HepG2 (cell line): ENCODE measurements around the gene PGC. TPM values are rescaled to one million over a fixed set of nuclear protein-coding genes. Genes with fewer than 3 reads are reported as not detected.

Experiments used
- BORCS8-MEF2B ChIP-seq: sonication (generic); formaldehyde crosslinking; IDR thresholded peaks from 2 replicates; pipeline ENCODE4 v1.8.0; 2022; ENCODE audit warnings: mild to moderate bottlenecking, missing genetic modification reagents
- CHD4 ChIP-seq: fragments of 200-600 bp; sonication (generic); IDR thresholded peaks from 2 replicates; pipeline ENCODE4 v1.7.0; 2017; ENCODE audit warnings: mild to moderate bottlenecking, low read length, borderline replicate concordance
- FUBP1 ChIP-seq: sonication (generic); formaldehyde crosslinking; IDR thresholded peaks from 2 replicates; pipeline ENCODE4 v1.5.1; 2020; ENCODE audit warnings: missing genetic modification reagents, mild to moderate bottlenecking, borderline replicate concordance
- GATA4 ChIP-seq: sonication (generic); IDR thresholded peaks from 2 replicates; pipeline ENCODE4 v1.6.1; 2016; ENCODE audit warnings: antibody characterized with exemption, low read depth, borderline replicate concordance
- HHEX ChIP-seq: IDR thresholded peaks from 2 replicates; pipeline ENCODE4 v1.6.1; 2016; ENCODE audit warnings: control low read depth
- HOXA3 ChIP-seq: sonication (generic); formaldehyde crosslinking; IDR thresholded peaks from 2 replicates; pipeline ENCODE4 v1.5.0; 2020; ENCODE audit warnings: missing genetic modification reagents
- HOXA5 ChIP-seq: sonication (generic); formaldehyde crosslinking; IDR thresholded peaks from 2 replicates; pipeline ENCODE4 v1.4.0; 2020; ENCODE audit warnings: missing genetic modification reagents
- KLF12 ChIP-seq: sonication (generic); formaldehyde crosslinking; IDR thresholded peaks from 2 replicates; pipeline ENCODE4 v1.4.0; 2020; ENCODE audit warnings: missing genetic modification reagents, borderline replicate concordance
- KLF15 ChIP-seq: sonication (generic); formaldehyde crosslinking; IDR thresholded peaks from 2 replicates; pipeline ENCODE4 v1.8.1; 2023; ENCODE audit warnings: borderline replicate concordance, mild to moderate bottlenecking, inconsistent platforms, missing genetic modification reagents, mixed read lengths
- PRMT3 ChIP-seq: sonication (generic); formaldehyde crosslinking; IDR thresholded peaks from 2 replicates; pipeline ENCODE4 v1.8.1; 2022; ENCODE audit warnings: low read depth, mild to moderate bottlenecking, moderate library complexity, missing genetic modification reagents, borderline replicate concordance
- RCOR2 ChIP-seq: IDR thresholded peaks from 2 replicates; pipeline ENCODE4 v1.6.1; 2016; ENCODE audit warnings: missing biosample characterization, missing genetic modification reagents
- RELA ChIP-seq: sonication (generic); formaldehyde crosslinking; IDR thresholded peaks from 2 replicates; pipeline ENCODE4 v1.4.0; 2020; ENCODE audit warnings: missing genetic modification reagents
- SUZ12 ChIP-seq: fragments of 150-350 bp; IDR thresholded peaks from 2 replicates; pipeline ENCODE4 v1.6.1; 2014; ENCODE audit warnings: low read depth, low read length
- THAP8 ChIP-seq: sonication (generic); formaldehyde crosslinking; IDR thresholded peaks from 2 replicates; pipeline ENCODE4 v1.5.1; 2020; ENCODE audit warnings: missing genetic modification reagents, mild to moderate bottlenecking, borderline replicate concordance
- UBTF ChIP-seq: sonication (generic); formaldehyde crosslinking; IDR thresholded peaks from 2 replicates; pipeline ENCODE4 v1.4.0; 2020; ENCODE audit warnings: mild to moderate bottlenecking, missing genetic modification reagents
- ZBTB7A ChIP-seq: sonication (generic); formaldehyde crosslinking; IDR thresholded peaks from 2 replicates; pipeline ENCODE4 v1.8.0; 2022; ENCODE audit warnings: mild to moderate bottlenecking, missing genetic modification reagents
- ZFP36L1 ChIP-seq: sonication (generic); formaldehyde crosslinking; IDR thresholded peaks from 2 replicates; pipeline ENCODE4 v1.8.0; 2022; ENCODE audit warnings: mild to moderate bottlenecking, missing genetic modification reagents, moderate library complexity
- ZNF205 ChIP-seq: IDR thresholded peaks from 2 replicates; pipeline ENCODE4 v1.6.1; 2018; ENCODE audit warnings: missing biosample characterization, missing genetic modification reagents
- ZNF552 ChIP-seq: sonication (generic); formaldehyde crosslinking; IDR thresholded peaks from 2 replicates; pipeline ENCODE4 v1.9.0; 2022; ENCODE audit warnings: missing genetic modification reagents, mild to moderate bottlenecking, borderline replicate concordance
- ZNF558 ChIP-seq: sonication (generic); formaldehyde crosslinking; IDR thresholded peaks from 2 replicates; pipeline ENCODE4 v1.9.0; 2022; ENCODE audit warnings: mild to moderate bottlenecking, missing genetic modification reagents, borderline replicate concordance
- ZNF574 ChIP-seq: sonication (generic); formaldehyde crosslinking; IDR thresholded peaks from 2 replicates; pipeline ENCODE4 v1.4.0; 2020; ENCODE audit warnings: missing genetic modification reagents
- ZNF883 ChIP-seq: sonication (generic); formaldehyde crosslinking; IDR thresholded peaks from 2 replicates; pipeline ENCODE4 v1.5.1; 2020; ENCODE audit warnings: mild to moderate bottlenecking, missing genetic modification reagents; ENCODE audit errors: not compliant biosample characterization
- polyA plus RNA-seq, 8 experiments: library from polyadenylated mRNA; depleted of rRNA in 3 of 8; stranded (reverse) in 7 of 8; unstranded in 1 of 8; fragments of >200 nt; fragmentation: Illumina TruSeq in 4 of 8; extraction: Trizol in 4 of 8; gene quantifications; 2 replicates each; pipeline versions ENCODE4 v1.2.1 to v1.2.3, GENCODE V29; 2011 to 2016; ENCODE audit warnings: low read depth in 4 of 8, missing spikeins in 1 of 8, mixed read lengths in 1 of 8; ENCODE audit not compliant: insufficient read depth in 1 of 8
- total RNA-seq, 5 experiments: library from RNA; depleted of rRNA; stranded (reverse); fragments of >200 nt; fragmentation: Illumina TruSeq; extraction: Trizol; gene quantifications; 2 replicates each; pipeline ENCODE4 v1.2.3, GENCODE V29; 2016; ENCODE audit warnings: low read depth in 1 of 5

Gene PGC
- total and polyA plus RNA-seq, 2 of the 13 experiments (the other 11 are each of a cell fraction or from before 2014, with no cell fraction given), result 426 to 502 TPM

GRCh38 chr6:41740366-41741162 is 6.6 kb downstream of the PGC start (continued):
- TF ChIP-seq THAP8 (CRISPR knock-in tag) (no peak), FUBP1 (CRISPR knock-in tag) (no peak), ZFP36L1 (no peak), ZNF883 (no peak), ZNF558 (no peak), ZNF552 (CRISPR knock-in tag) (no peak), RCOR2 (CRISPR knock-in tag) (no peak), ZNF574 (peak; percentile 22; the same call in 1 of the 2 replicates), KLF12 (CRISPR knock-in tag) (no peak), CHD4 (0 out of 2 replicates have a peak, but pooled peaks have one; percentile 14), HOXA3 (CRISPR knock-in tag) (no peak), KLF15 (CRISPR knock-in tag) (no peak), SUZ12 (no peak), ZBTB7A (CRISPR knock-in tag) (no peak), UBTF (CRISPR knock-in tag) (0 out of 2 replicates have a peak, but pooled peaks have one; percentile 11), RELA (no peak), HOXA5 (CRISPR knock-in tag) (no peak), ZNF205 (CRISPR knock-in tag) (no peak), PRMT3 (CRISPR knock-in tag) (no peak), BORCS8-MEF2B (CRISPR knock-in tag) (no peak), HHEX (CRISPR knock-in tag) (no peak), GATA4 (no peak)
